Prostate gland (tissue), 2 donors: ENCODE results near the gene PHEX. TPM values are rescaled to one million over a fixed set of nuclear protein-coding genes. Genes with fewer than 3 reads are reported as not detected.

Experiments used
- DNase-seq: peaks from one replicate; pipeline ENCODE4 v3.0.0-alpha.2; 2019; ENCODE audit warnings: low spot score
- H3K27ac ChIP-seq, 2 donors: fragments of 200-600 bp; sonication (generic); 2 replicates each; pipeline ENCODE4 v1.5.1; 2017 to 2019
- H3K27me3 ChIP-seq: fragments of 200-600 bp; sonication (generic); replicated peaks from 2 replicates; pipeline ENCODE4 v1.5.1; 2019; ENCODE audit not compliant: insufficient read depth
- H3K36me3 ChIP-seq, 2 donors: fragments of 200-600 bp; sonication (generic); 1 replicate in 1 of 2; 2 replicates in 1 of 2; pipeline versions ENCODE4 v1.5.1 to v1.8.1; 2017 to 2019
- H3K4me1 ChIP-seq: fragments of 200-600 bp; sonication (generic); replicated peaks from 2 replicates; pipeline ENCODE4 v1.5.1; 2019
- H3K4me3 ChIP-seq, 2 donors: fragments of 200-600 bp; sonication (generic); 2 replicates each; pipeline ENCODE4 v1.5.1; 2017 to 2019
- H3K9me3 ChIP-seq: fragments of 200-600 bp; sonication (generic); 2 replicates; pipeline ENCODE4 v1.5.1; 2017
- CTCF ChIP-seq, 4 experiments: fragments of 200-600 bp in 2 of 4; fragments of 450-650 bp in 2 of 4; sonication (generic) in 2 of 4; IDR thresholded peaks; 1 replicate in 3 of 4; 2 replicates in 1 of 4; pipeline ENCODE4 v1.5.1; 2016 to 2019; ENCODE audit warnings: antibody characterized with exemption in 4 of 4, mild to moderate bottlenecking in 2 of 4, moderate library complexity in 2 of 4
- POLR2A ChIP-seq: fragments of 450-650 bp; IDR thresholded peaks from one replicate; pipeline ENCODE4 v1.6.1; 2016; ENCODE audit warnings: antibody characterized with exemption, mild to moderate bottlenecking
- POLR2AphosphoS5 ChIP-seq: sonication (generic); formaldehyde crosslinking; IDR thresholded peaks from one replicate; pipeline ENCODE4 v1.6.1; 2017; ENCODE audit warnings: antibody characterized with exemption
- WGBS: methylation state at CpG from one replicate; pipeline ENCODE4 v1.1.5; 2018; 5-methylcytosine and 5-hydroxymethylcytosine counted together
- intact Hi-C: fragments of 100-400 bp; cut with DNase I; formaldehyde crosslinking; loops from one replicate; pipeline ENCODE4 v1.14.2; 2022
- total RNA-seq, 2 donors: library from RNA; depleted of rRNA; stranded (reverse); fragments of >200 nt; gene quantifications; one replicate each; pipeline ENCODE4 v1.1.0, GENCODE V29; 2016

PHEX gene
- total RNA-seq, 2 donors from 2014 or later, result 0.34 to 0.82 TPM

DNA sequence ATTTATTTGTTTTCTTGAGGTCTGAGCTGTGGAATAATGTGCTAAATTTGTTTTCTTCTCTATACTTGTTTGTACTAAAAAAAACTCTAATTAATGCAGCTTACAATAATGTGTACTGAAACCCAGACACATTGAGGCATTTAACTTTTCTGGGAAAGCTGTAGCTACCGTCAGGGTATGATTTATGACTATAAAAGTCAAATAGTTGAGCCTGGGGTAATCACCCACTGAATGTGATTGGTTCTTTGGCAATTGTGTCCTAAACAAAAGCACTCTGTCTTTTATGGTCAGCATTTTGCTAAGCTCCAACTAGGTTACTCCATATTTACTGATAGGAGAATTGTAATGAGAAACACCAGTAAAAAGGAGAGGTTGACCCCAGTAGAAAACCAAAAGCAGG, 174.7 kb downstream of the PHEX start:
- no peak for TF ChIP-seq POLR2AphosphoS5
- no peak for TF ChIP-seq POLR2A
- TF ChIP-seq CTCF (IDR thresholded peaks at IDR 0.05), result no peak
- Histone ChIP-seq H3K27me3 (no peaks in the 10 kb centered on the region), H3K4me1 (no peaks in the 10 kb centered on the region), H3K27ac (no peak overlapping the region), H3K36me3 (no peaks in the 10 kb centered on the region), H3K9me3 (no peaks in the 10 kb centered on the region), H3K4me3 (no peak overlapping the region)
- WGBS, result 17% methylated on average over 1 of the region's 1 CpG
- intact Hi-C loops, result no loop called here
- DNase-seq, result no peak

GRCh38 chrX:22220941-22221340, 188.8 kb downstream of the PHEX start:
- no peaks in the 10 kb centered on the region for H3K36me3 ChIP-seq
- TF ChIP-seq POLR2A, result no peak
- TF ChIP-seq POLR2AphosphoS5, result no peak
- no peak for TF ChIP-seq CTCF (IDR thresholded peaks at IDR 0.05)
- no peaks in the 10 kb centered on the region for H3K27me3 ChIP-seq
- DNase-seq, result no peak
- WGBS, result 100% methylated on average over 2 of the region's 2 CpGs
- H3K27ac ChIP-seq, result no peak overlapping the region
- no peaks in the 10 kb centered on the region for H3K4me1 ChIP-seq
- no peaks in the 10 kb centered on the region for H3K9me3 ChIP-seq
- intact Hi-C loops, result no loop called here
- no peak overlapping the region for H3K4me3 ChIP-seq

DNA sequence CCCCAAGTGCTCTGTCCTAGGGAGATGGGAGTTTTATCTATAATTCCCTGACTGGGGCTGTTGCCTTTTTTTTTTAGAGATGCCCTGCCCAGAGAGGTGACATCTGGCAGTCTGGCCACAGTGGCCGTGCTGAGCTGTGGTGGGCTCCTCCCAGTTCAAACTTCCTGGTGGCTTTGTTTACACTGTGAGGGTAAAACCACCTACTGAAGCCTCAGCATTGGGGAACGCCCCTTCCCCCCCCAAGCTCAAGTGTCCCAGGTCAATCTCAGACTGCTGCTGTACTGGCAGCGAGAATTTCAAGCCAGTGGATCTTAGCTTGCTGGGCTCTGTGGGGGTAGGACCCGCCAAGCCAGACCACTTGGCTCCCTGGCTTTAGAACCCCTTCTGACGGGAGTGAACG, 202.3 kb downstream of the PHEX start:
- DNase-seq, result no peak
- no peak for TF ChIP-seq POLR2A
- TF ChIP-seq POLR2AphosphoS5, result no peak
- no peak for TF ChIP-seq CTCF (IDR thresholded peaks at IDR 0.05)
- no peaks in the 10 kb centered on the region for H3K36me3 ChIP-seq
- H3K27ac ChIP-seq, result no peak overlapping the region
- no peaks in the 10 kb centered on the region for H3K27me3 ChIP-seq
- H3K4me1 ChIP-seq, result no peaks in the 10 kb centered on the region
- intact Hi-C loops, result no loop called here
- no peaks in the 10 kb centered on the region for H3K9me3 ChIP-seq
- H3K4me3 ChIP-seq, result no peak overlapping the region
- WGBS, result 58% methylated on average over 3 of the region's 6 CpGs

DNA sequence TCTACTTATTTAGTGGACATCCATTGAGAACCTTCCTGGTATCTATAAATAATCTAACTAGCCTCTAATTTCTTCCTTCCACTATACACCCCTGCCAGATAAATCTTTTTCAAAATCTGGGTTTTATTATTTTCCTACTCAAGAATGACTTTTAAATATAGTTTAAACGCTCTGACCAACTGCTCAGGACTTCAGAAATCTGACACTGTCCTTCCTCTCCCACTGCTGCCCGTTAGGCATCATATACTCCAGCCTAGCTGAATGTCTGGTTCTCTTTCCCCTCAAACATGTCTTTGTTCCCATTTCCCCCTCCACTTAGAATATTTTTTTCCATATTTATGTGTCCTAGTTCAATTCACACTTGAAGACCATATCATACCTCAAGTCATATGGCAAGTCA, 205.4 kb downstream of the PHEX start:
- no peaks in the 10 kb centered on the region for H3K9me3 ChIP-seq
- no peaks in the 10 kb centered on the region for H3K27me3 ChIP-seq
- intact Hi-C loops, result no loop called here
- H3K36me3 ChIP-seq, result no peaks in the 10 kb centered on the region
- WGBS, result 75% methylated on average over 2 of the region's 2 CpGs
- H3K4me3 ChIP-seq, result no peak overlapping the region
- no peak overlapping the region for H3K27ac ChIP-seq
- TF ChIP-seq CTCF (IDR thresholded peaks at IDR 0.05) (no peak), POLR2A (no peak), POLR2AphosphoS5 (no peak)
- H3K4me1 ChIP-seq, result no peaks in the 10 kb centered on the region
- no peak for DNase-seq

GRCh38 chrX:22246620-22247019, 214.5 kb downstream of the PHEX start:
- Histone ChIP-seq H3K9me3 (no peaks in the 10 kb centered on the region), H3K27ac (no peak overlapping the region), H3K4me3 (no peak overlapping the region), H3K27me3 (no peaks in the 10 kb centered on the region), H3K4me1 (no peaks in the 10 kb centered on the region), H3K36me3 (no peaks in the 10 kb centered on the region)
- intact Hi-C loops, result no loop called here
- DNase-seq, result no peak
- no peak for TF ChIP-seq POLR2A
- no peak for TF ChIP-seq CTCF (IDR thresholded peaks at IDR 0.05)
- TF ChIP-seq POLR2AphosphoS5, result no peak
- 89% methylated on average over 2 of the region's 2 CpGs for WGBS
